Anterior cingulate cortex (tissue), 58 donors: ENCODE results near the gene EPN2.

Source experiments
- DNase-seq, 58 donors: peaks; one replicate each; lab custom pipeline; 2025; lab: John Stamatoyannopoulos, UW

The EPN2 gene

GRCh38 chr17:19375732-19376131 is 138.6 kb downstream of the EPN2 start:
- no peak for DNase-seq

GRCh38 chr17:19376811-19377210 is 139.6 kb downstream of the EPN2 start:
- DNase-seq: no peak

- DNase-seq: peak; percentile 94 to 100 (median 99)
Observed at GRCh38 chr17:19377602-19378415, 140.6 kb downstream of the EPN2 start.

- DNase-seq: no peak
Observed at GRCh38 chr17:19378416-19379360, 141.5 kb downstream of the EPN2 start, which contains the start of gene MAPK7. Gene MAPK7, plus strand, starts transcription at chr17:19378498. Its CDS starts 403 bp downstream, at chr17:19378901.

- DNase-seq: no peak
Observed at GRCh38 chr17:19379361-19380065, 142.3 kb downstream of the EPN2 start.

GRCh38 chr17:19380481-19381301 is 143.5 kb downstream of the EPN2 start:
- no peak for DNase-seq

- DNase-seq: no peak
Observed at GRCh38 chr17:19381361-19381740, 144.2 kb downstream of the EPN2 start.

GRCh38 chr17:19381741-19382444 is 144.7 kb downstream of the EPN2 start:
- no peak for DNase-seq

- no peak for DNase-seq
Observed at GRCh38 chr17:19382531-19383444, 145.6 kb downstream of the EPN2 start.

- peak in 1 of 58 donors; percentile 20 for DNase-seq
Observed at GRCh38 chr17:19383681-19384470, 146.7 kb downstream of the EPN2 start.

GRCh38 chr17:19384723-19385391 is 147.7 kb downstream of the EPN2 start:
- peak in 53 of 58 donors; percentile 16 to 96 (median 77) for DNase-seq

GRCh38 chr17:19385521-19385983 is 148.4 kb downstream of the EPN2 start:
- DNase-seq: no peak
